ENCODE results near the gene CLDN9. TPM values are rescaled to one million over a fixed set of nuclear protein-coding genes. Genes with fewer than 3 reads are reported as not detected.

The CLDN9 gene
- total and polyA plus RNA-seq, 9 of the 15 experiments (the other 6 are each of a cell fraction or from before 2014, with no cell fraction given), result 0.12 to 0.44 (median 0.22) TPM; not detected in 4

GRCh38 chr16:2983706-2984136 is 29.0 kb upstream of the CLDN9 start (continued):
- no peak for TF ChIP-seq ZNF318 (IDR thresholded peaks at IDR 0.05; ENCODE audit: borderline replicate concordance in 1 of 2, low read depth in 1 of 2)
- TF ChIP-seq TGIF2 (CRISPR knock-in tag; IDR thresholded peaks at IDR 0.05), result no peak
- no peak for TF ChIP-seq POLR2AphosphoS5 (IDR thresholded peaks at IDR 0.05; ENCODE audit: control insufficient read depth, insufficient read depth, low read depth, low read length)
- peak; percentile 38; the same call in 1 of the 2 replicates for TF ChIP-seq BHLHE40 (IDR thresholded peaks at IDR 0.05; ENCODE audit: low read length)
- TF ChIP-seq, protein P1, sequence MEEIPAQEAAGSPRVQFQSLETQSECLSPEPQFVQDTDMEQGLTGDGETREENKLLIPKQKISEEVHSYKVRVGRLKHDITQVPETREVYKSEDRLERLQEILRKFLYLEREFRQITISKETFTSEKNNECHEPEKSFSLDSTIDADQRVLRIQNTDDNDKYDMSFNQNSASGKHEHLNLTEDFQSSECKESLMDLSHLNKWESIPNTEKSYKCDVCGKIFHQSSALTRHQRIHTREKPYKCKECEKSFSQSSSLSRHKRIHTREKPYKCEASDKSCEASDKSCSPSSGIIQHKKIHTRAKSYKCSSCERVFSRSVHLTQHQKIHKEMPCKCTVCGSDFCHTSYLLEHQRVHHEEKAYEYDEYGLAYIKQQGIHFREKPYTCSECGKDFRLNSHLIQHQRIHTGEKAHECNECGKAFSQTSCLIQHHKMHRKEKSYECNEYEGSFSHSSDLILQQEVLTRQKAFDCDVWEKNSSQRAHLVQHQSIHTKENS (CRISPR knock-in tag; IDR thresholded peaks at IDR 0.05), result no peak
- TF ChIP-seq SRSF1 (IDR thresholded peaks at IDR 0.05; ENCODE audit: low read depth, low read length), result no peak
- TF ChIP-seq HLTF (IDR thresholded peaks at IDR 0.05), result 0 out of 2 replicates have a peak, but pooled peaks have one; percentile 15
- no peak for TF ChIP-seq RBM14 (IDR thresholded peaks at IDR 0.05; ENCODE audit: borderline replicate concordance, insufficient read depth, low read depth, low read length)
- no peak for TF ChIP-seq TCF7 (IDR thresholded peaks at IDR 0.05; ENCODE audit: borderline replicate concordance)
- no peak for TF ChIP-seq PURB (CRISPR knock-in tag; IDR thresholded peaks at IDR 0.05; ENCODE audit: low read depth)
- TF ChIP-seq ARID1B (IDR thresholded peaks at IDR 0.05), result peak; percentile 36; the same call in 1 of the 2 replicates
- TF ChIP-seq MAFK (IDR thresholded peaks at IDR 0.05; ENCODE audit: low read length), result no peak
- TF ChIP-seq PCBP2 (IDR thresholded peaks at IDR 0.05; ENCODE audit: low read depth, low read length, poor library complexity, severe bottlenecking), result no peak
- no peak for TF ChIP-seq ATF4 (CRISPR knock-in tag; IDR thresholded peaks at IDR 0.05)
- TF ChIP-seq GMEB1 (CRISPR knock-in tag; IDR thresholded peaks at IDR 0.05), result no peak
- no peak for TF ChIP-seq TAF15 (IDR thresholded peaks at IDR 0.05; ENCODE audit: low read depth, low read length)
